PC-9 (cell line): ENCODE measurements around the gene AQP4. TPM values are rescaled to one million over a fixed set of nuclear protein-coding genes. Genes with fewer than 3 reads are reported as not detected.

Experiments
- BruUV-seq: library from RNA; stranded (reverse); fragments of 400-500 nt; replicated peaks from 2 replicates; lab custom pipeline; 2021; lab: Mats Ljungman, UMichigan
- CTCF ChIA-PET: fragments of 300-600 bp; sonication (Branson Sonifier 250); formaldehyde crosslinking; loops from one replicate; lab custom pipeline; 2022; ENCODE audit warnings: antibody characterized with exemption; lab: Charles Lee
- POLR2A ChIA-PET: fragments of 300-600 bp; sonication (Branson Sonifier 250); formaldehyde crosslinking; loops from one replicate; lab custom pipeline; 2022; ENCODE audit warnings: antibody characterized with exemption; ENCODE audit not compliant: unreplicated experiment; lab: Charles Lee
- DNase-seq, 2 experiments: peaks; one replicate each; pipeline versions ENCODE4 v3.0.0 to v3.0.0-alpha.2; 2015 to 2022; ENCODE audit warnings: mixed read lengths in 1 of 2
- H2AFZ ChIP-seq: fragments of 200-600 bp; sonication (generic); 2 replicates; pipeline ENCODE4 v1.8.1; 2017; ENCODE audit warnings: antibody characterized with exemption
- H3F3A ChIP-seq: fragments of 200-600 bp; sonication (generic); 2 replicates; pipeline ENCODE4 v1.8.1; 2017; ENCODE audit warnings: antibody characterized with exemption, mild to moderate bottlenecking, low read depth; ENCODE audit not compliant: insufficient read depth
- H3K27ac ChIP-seq: fragments of 200-600 bp; sonication (generic); 2 replicates; pipeline ENCODE4 v1.6.1; 2016; ENCODE audit warnings: mixed run types
- H3K27me3 ChIP-seq: fragments of 200-600 bp; sonication (generic); 2 replicates; pipeline ENCODE4 v1.6.1; 2016; ENCODE audit warnings: low read depth, mixed run types; ENCODE audit not compliant: insufficient read depth
- H3K36me3 ChIP-seq: fragments of 200-600 bp; sonication (generic); 2 replicates; pipeline ENCODE4 v1.6.1; 2016; ENCODE audit warnings: low read depth, mixed run types
- H3K4me1 ChIP-seq: fragments of 200-600 bp; sonication (generic); replicated peaks from 2 replicates; pipeline ENCODE4 v1.6.1; 2016; ENCODE audit warnings: mixed run types; ENCODE audit not compliant: insufficient read depth
- H3K4me2 ChIP-seq: fragments of 200-600 bp; sonication (generic); 2 replicates; pipeline ENCODE4 v1.6.1; 2017; ENCODE audit warnings: mixed run types
- H3K4me3 ChIP-seq: fragments of 200-600 bp; sonication (generic); 2 replicates; pipeline ENCODE4 v1.6.1; 2016; ENCODE audit warnings: mixed run types
- H3K79me2 ChIP-seq: fragments of 200-600 bp; sonication (generic); 2 replicates; pipeline ENCODE4 v1.6.1; 2017; ENCODE audit warnings: low read depth, mixed run types
- H3K9me2 ChIP-seq: fragments of 200-600 bp; sonication (generic); 2 replicates; pipeline ENCODE4 v1.8.1; 2017; ENCODE audit warnings: mild to moderate bottlenecking; ENCODE audit not compliant: insufficient read depth
- H3K9me3 ChIP-seq: fragments of 200-600 bp; sonication (generic); 2 replicates; pipeline ENCODE4 v1.8.1; 2016; ENCODE audit warnings: low read depth; ENCODE audit not compliant: insufficient read depth
- H4K20me1 ChIP-seq: fragments of 200-600 bp; sonication (generic); 2 replicates; pipeline ENCODE4 v1.8.1; 2017; ENCODE audit not compliant: insufficient read depth
- EZH2 ChIP-seq: fragments of 200-600 bp; sonication (generic); IDR thresholded peaks from 2 replicates; pipeline ENCODE4 v1.8.0; 2017; ENCODE audit warnings: antibody characterized with exemption, low read depth
- intact Hi-C: fragments of 100-400 bp; cut with micrococcal nuclease; formaldehyde crosslinking; loops from one replicate; pipeline ENCODE4 v1.10.0; 2022; ENCODE audit not compliant: unreplicated experiment
- total RNA-seq: library from RNA; stranded (reverse); gene quantifications from 2 replicates; pipeline ENCODE4 v1.2.3, GENCODE V29; 2021
- TF ChIP-seq, protein P1 (sequence below): fragments of 200-600 bp; sonication (generic); conservative IDR thresholded peaks from 2 replicates; pipeline ENCODE4 v1.6.1; 2017; ENCODE audit warnings: mixed run types, antibody characterized with exemption, mild to moderate bottlenecking, moderate library complexity

Gene AQP4
- total RNA-seq, 1 experiment from 2014 or later = not detected

DNA sequence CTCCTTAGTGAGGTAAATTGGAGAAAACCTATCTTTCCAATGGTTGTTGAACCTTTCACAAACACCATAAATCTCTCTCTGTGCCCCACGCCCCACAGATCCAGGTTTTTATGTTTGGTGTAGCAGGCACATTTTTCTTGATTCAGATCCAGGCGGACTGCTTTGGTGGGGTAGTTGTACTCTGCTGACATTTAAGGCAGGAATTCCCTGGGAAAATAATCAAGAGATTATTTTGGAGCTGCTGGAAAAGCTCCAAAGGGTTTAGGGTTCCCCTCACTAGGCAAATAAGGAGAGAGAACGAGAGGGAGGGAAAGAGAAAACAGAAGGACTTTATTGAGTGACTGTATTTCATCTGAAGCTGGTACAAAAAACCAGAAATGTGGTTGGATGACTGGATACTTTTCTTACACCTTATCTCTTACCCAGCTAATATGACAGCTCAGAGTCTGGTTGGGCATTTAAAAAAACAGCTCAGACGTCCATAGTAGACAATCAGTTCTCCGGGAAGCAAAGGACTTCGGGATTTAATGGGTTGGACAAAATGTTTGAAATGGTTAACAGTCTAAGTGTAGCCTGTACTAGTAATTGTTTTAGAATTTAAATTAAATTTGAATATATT lies 3.6 kb upstream of the AQP4 start:
- H3K27me3 ChIP-seq = no peaks in the 10 kb centered on the region
- H3K4me3 ChIP-seq = no peak overlapping the region
- H3K4me2 ChIP-seq = no peak overlapping the region
- no peaks in the 10 kb centered on the region for H4K20me1 ChIP-seq
- BruUV-seq = no TSS peak
- no peak for DNase-seq
- H3K9me2 ChIP-seq = no peaks in the 10 kb centered on the region
- H3F3A ChIP-seq = no peaks in the 10 kb centered on the region
- H3K79me2 ChIP-seq = no peaks in the 10 kb centered on the region
- CTCF ChIA-PET = no interaction called here
- H2AFZ ChIP-seq = no peak overlapping the region
- TF ChIP-seq EZH2 = no peak
- TF ChIP-seq, protein P1, sequence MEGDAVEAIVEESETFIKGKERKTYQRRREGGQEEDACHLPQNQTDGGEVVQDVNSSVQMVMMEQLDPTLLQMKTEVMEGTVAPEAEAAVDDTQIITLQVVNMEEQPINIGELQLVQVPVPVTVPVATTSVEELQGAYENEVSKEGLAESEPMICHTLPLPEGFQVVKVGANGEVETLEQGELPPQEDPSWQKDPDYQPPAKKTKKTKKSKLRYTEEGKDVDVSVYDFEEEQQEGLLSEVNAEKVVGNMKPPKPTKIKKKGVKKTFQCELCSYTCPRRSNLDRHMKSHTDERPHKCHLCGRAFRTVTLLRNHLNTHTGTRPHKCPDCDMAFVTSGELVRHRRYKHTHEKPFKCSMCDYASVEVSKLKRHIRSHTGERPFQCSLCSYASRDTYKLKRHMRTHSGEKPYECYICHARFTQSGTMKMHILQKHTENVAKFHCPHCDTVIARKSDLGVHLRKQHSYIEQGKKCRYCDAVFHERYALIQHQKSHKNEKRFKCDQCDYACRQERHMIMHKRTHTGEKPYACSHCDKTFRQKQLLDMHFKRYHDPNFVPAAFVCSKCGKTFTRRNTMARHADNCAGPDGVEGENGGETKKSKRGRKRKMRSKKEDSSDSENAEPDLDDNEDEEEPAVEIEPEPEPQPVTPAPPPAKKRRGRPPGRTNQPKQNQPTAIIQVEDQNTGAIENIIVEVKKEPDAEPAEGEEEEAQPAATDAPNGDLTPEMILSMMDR = no peak
- POLR2A ChIA-PET = no interaction called here
- no peaks in the 10 kb centered on the region for H3K36me3 ChIP-seq
- intact Hi-C loops = no loop called here
- H3K9me3 ChIP-seq = no peaks in the 10 kb centered on the region
- H3K27ac ChIP-seq = no peak overlapping the region
- H3K4me1 ChIP-seq = no peaks in the 10 kb centered on the region

DNA sequence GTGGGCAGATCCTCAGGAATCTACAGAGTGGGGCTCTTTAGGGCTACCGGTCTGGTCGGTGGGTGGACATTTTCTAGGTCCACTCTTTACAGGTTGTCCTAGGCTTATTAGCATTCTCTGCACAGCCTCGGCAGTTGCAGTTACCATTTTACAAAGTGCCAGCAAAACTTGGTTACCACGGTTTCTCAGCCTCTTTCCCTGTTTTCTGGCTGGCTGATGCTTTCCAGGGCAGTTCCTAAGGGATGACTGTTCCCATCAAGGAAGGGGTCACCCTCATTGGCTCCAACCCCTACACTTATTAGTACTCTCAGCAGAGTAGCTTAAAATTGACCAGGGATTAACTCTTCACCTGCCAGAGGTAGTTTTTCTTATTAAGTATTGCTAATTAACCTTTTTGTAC lies 2.0 kb upstream of the AQP4 start:
- TF ChIP-seq, protein P1 = no peak
- TF ChIP-seq EZH2 = no peak
- CTCF ChIA-PET = no interaction called here
- no peaks in the 10 kb centered on the region for H3K4me1 ChIP-seq
- H3K27ac ChIP-seq = no peak overlapping the region
- H3K4me2 ChIP-seq = no peak overlapping the region
- DNase-seq = no peak
- H3K9me2 ChIP-seq = no peaks in the 10 kb centered on the region
- POLR2A ChIA-PET = no interaction called here
- H3K36me3 ChIP-seq = no peaks in the 10 kb centered on the region
- intact Hi-C loops = no loop called here
- no peaks in the 10 kb centered on the region for H4K20me1 ChIP-seq
- BruUV-seq = no TSS peak
- no peaks in the 10 kb centered on the region for H3F3A ChIP-seq
- H3K4me3 ChIP-seq = no peak overlapping the region
- H3K79me2 ChIP-seq = no peaks in the 10 kb centered on the region
- no peaks in the 10 kb centered on the region for H3K27me3 ChIP-seq
- no peak overlapping the region for H2AFZ ChIP-seq
- no peaks in the 10 kb centered on the region for H3K9me3 ChIP-seq

DNA sequence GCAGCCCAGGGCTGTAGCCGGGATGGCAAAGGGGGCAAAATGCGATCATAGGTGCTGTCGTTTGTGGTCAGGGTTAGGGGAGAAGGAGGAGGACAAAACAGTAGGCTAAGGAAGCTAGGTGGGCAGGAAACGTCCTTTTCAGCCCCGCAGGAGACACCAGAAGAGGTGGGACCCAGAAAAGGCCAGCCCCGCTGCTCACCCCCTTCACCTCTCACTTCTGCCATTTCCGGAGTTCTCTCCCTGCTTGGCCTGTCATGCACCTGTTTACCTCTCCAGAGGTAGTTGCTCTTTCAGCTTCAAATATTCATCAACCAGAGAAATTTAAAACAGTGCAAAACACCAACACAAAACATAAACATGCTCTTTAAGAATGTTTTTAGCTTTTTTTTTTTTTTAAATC lies 849 bp downstream of the AQP4 start:
- TF ChIP-seq, protein P1 = no peak
- no peak for TF ChIP-seq EZH2
- H3K4me3 ChIP-seq = no peak overlapping the region
- H3K9me2 ChIP-seq = no peaks in the 10 kb centered on the region
- H3K36me3 ChIP-seq = no peaks in the 10 kb centered on the region
- no peaks in the 10 kb centered on the region for H3K4me1 ChIP-seq
- no TSS peak for BruUV-seq
- no peaks in the 10 kb centered on the region for H4K20me1 ChIP-seq
- no peaks in the 10 kb centered on the region for H3K79me2 ChIP-seq
- POLR2A ChIA-PET = interaction anchor here (0.7 kb wide), 1 partner anchor 341 kb away, joined by 11 read pairs; no protein-coding TSS in a partner anchor
- intact Hi-C loops = no loop called here
- no peak for DNase-seq
- no peak overlapping the region for H2AFZ ChIP-seq
- H3F3A ChIP-seq = no peaks in the 10 kb centered on the region
- no peaks in the 10 kb centered on the region for H3K27me3 ChIP-seq
- H3K4me2 ChIP-seq = no peak overlapping the region
- H3K27ac ChIP-seq = no peak overlapping the region
- no peaks in the 10 kb centered on the region for H3K9me3 ChIP-seq
- CTCF ChIA-PET = no interaction called here
